NCI-H1105 (cell line): ENCODE results near the gene EIF5.
A peak's percentile ranks its signal among the peaks of the same experiment; 100 is the strongest.

Source experiments
- DNase-seq: peaks from one replicate; lab custom pipeline; 2025; lab: John Stamatoyannopoulos, UW

EIF5 gene

GRCh38 chr14:103372017-103372416 lies 38.0 kb downstream of the EIF5 start:
- DNase-seq = no peak

GRCh38 chr14:103372552-103373304 lies 38.7 kb downstream of the EIF5 start:
- DNase-seq = no peak

- DNase-seq = no peak
Observed at GRCh38 chr14:103374121-103374520, 40.1 kb downstream of the EIF5 start.

GRCh38 chr14:103377522-103378037 lies 43.5 kb downstream of the EIF5 start:
- DNase-seq = no peak

GRCh38 chr14:103378038-103378854 lies 44.2 kb downstream of the EIF5 start:
- DNase-seq = no peak

- DNase-seq = no peak
Observed at GRCh38 chr14:103380719-103381377, 46.8 kb downstream of the EIF5 start.

- no peak for DNase-seq
Observed at GRCh38 chr14:103382376-103382775, 48.3 kb downstream of the EIF5 start.

GRCh38 chr14:103384450-103385151 lies 50.6 kb downstream of the EIF5 start:
- no peak for DNase-seq

GRCh38 chr14:103385152-103385928 lies 51.3 kb downstream of the EIF5 start, which contains the start of gene MARK3:
TSS of gene MARK3 (plus strand) at chr14:103385415. CDS start at chr14:103386030, 615 bp downstream.
- peak; percentile 98 for DNase-seq

GRCh38 chr14:103385929-103386712 lies 52.1 kb downstream of the EIF5 start:
- no peak for DNase-seq

GRCh38 chr14:103386713-103387329 lies 52.8 kb downstream of the EIF5 start:
- DNase-seq = no peak

GRCh38 chr14:103388664-103389063 lies 54.6 kb downstream of the EIF5 start:
- DNase-seq = no peak

GRCh38 chr14:103390605-103391004 lies 56.6 kb downstream of the EIF5 start:
- no peak for DNase-seq

GRCh38 chr14:103391048-103391447 lies 57.0 kb downstream of the EIF5 start:
- no peak for DNase-seq

GRCh38 chr14:103392106-103392505 lies 58.1 kb downstream of the EIF5 start:
- no peak for DNase-seq

GRCh38 chr14:103392572-103392971 lies 58.5 kb downstream of the EIF5 start:
- DNase-seq = no peak

GRCh38 chr14:103393070-103393469 lies 59.0 kb downstream of the EIF5 start:
- no peak for DNase-seq

GRCh38 chr14:103393676-103394626 lies 59.9 kb downstream of the EIF5 start:
- no peak for DNase-seq
